H1 (cell line): Measurements from ENCODE around the gene IL16. TPM values are rescaled to one million over a fixed set of nuclear protein-coding genes. Genes with fewer than 3 reads are reported as not detected.

Source experiments
- BACH1 ChIP-seq: IDR thresholded peaks from 2 replicates; pipeline ENCODE4 v1.6.1; 2012; ENCODE audit warnings: low read length, improper control_type of control experiment
- CBX8 ChIP-seq: fragments of 300-800, 300-1000 bp; sonication (generic); IDR thresholded peaks from 2 replicates; pipeline ENCODE4 v1.7.1; 2016; ENCODE audit warnings: low read depth, low read length, borderline replicate concordance
- CREB1 ChIP-seq: IDR thresholded peaks from 2 replicates; pipeline ENCODE4 v1.6.1; 2012; ENCODE audit warnings: inconsistent platforms
- CTBP2 ChIP-seq: IDR thresholded peaks from 2 replicates; pipeline ENCODE4 v1.7.0; 2011; ENCODE audit warnings: borderline replicate concordance, mild to moderate bottlenecking, moderate library complexity, mixed read lengths, low read length; ENCODE audit not compliant: insufficient read depth, insufficient read length
- EGR1 ChIP-seq: IDR thresholded peaks from 2 replicates; pipeline ENCODE4 v1.6.1; 2011; ENCODE audit warnings: low read depth, low read length, borderline replicate concordance
- HDAC2 ChIP-seq, 2 experiments: fragments of 300-600 bp in 1 of 2; sonication (generic) in 1 of 2; IDR thresholded peaks; 2 replicates each; pipeline ENCODE4 v1.6.1; 2011 to 2012; ENCODE audit warnings: low read depth in 2 of 2, low read length in 2 of 2, mild to moderate bottlenecking in 2 of 2, moderate library complexity in 2 of 2, borderline replicate concordance in 1 of 2, inconsistent platforms in 1 of 2
- MAFK ChIP-seq: IDR thresholded peaks from 2 replicates; pipeline ENCODE4 v1.6.1; 2012; ENCODE audit warnings: low read depth, mild to moderate bottlenecking, improper control_type of control experiment, low read length
- polyA plus RNA-seq, 7 experiments: library from polyadenylated mRNA; depleted of rRNA in 3 of 7; stranded (reverse) in 5 of 7; unstranded in 2 of 7; fragments of >200 nt in 5 of 7; fragments of 200-250 nt in 2 of 7; gene quantifications; 1 replicate in 5 of 7; 2 replicates in 1 of 7; 4 replicates in 1 of 7; pipeline versions ENCODE4 v1.2.1 to v1.2.3, GENCODE V29; 2011 to 2013; ENCODE audit warnings: missing spikeins in 2 of 7, mixed read lengths in 2 of 7
- total RNA-seq: library from RNA; stranded (reverse); fragmentation: NEBNext Ultra II Directional; extraction: Animal tissue kit (Norgen Biotek cat#: 25700); gene quantifications from 2 replicates; pipeline ENCODE4 v1.2.1, GENCODE V29; 2021
- TF ChIP-seq, protein P1 (sequence below): fragments of 300-600 bp; sonication (generic); IDR thresholded peaks from 2 replicates; pipeline ENCODE4 v1.7.1; 2012; ENCODE audit warnings: low read length, moderate library complexity, mild to moderate bottlenecking, inconsistent platforms; ENCODE audit not compliant: insufficient replicate concordance
- TF ChIP-seq, protein P2 (sequence below), 3 experiments: IDR thresholded peaks; 1 replicate in 2 of 3; 2 replicates in 1 of 3; pipeline versions ENCODE4 v1.5.1 to v1.6.1; 2011; ENCODE audit warnings: low read length in 3 of 3, mild to moderate bottlenecking in 3 of 3, inconsistent platforms in 2 of 3, low read depth in 1 of 3, moderate library complexity in 1 of 3; ENCODE audit not compliant: insufficient read depth in 1 of 3; ENCODE audit errors: control extremely low read depth in 1 of 3

Gene IL16
- total and polyA plus RNA-seq, 2 of the 8 experiments (the other 6 are each of a cell fraction or from before 2014, with no cell fraction given), result 0.03 to 0.09 TPM

DNA sequence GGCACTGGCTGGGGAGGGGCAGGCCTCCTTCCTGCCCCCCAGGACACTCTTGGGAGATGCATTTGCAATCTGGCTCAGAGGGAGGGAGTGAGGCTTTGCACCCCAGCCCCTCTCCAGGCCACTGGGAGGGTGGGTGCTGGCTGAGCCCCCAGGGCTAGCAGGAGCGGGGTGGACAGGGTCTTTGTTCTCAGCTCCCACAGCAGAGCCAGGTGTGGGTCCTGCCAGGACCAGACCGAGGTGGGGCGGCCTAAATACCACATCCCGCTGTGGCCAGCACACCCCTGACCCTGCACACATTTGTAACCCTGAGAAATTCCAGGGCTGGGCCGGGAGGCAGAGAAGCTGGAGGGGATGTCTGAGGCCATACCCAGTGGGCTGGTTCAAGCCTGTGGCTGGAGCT, 86.2 kb downstream of the IL16 start (continued):
- TF ChIP-seq, protein P1, sequence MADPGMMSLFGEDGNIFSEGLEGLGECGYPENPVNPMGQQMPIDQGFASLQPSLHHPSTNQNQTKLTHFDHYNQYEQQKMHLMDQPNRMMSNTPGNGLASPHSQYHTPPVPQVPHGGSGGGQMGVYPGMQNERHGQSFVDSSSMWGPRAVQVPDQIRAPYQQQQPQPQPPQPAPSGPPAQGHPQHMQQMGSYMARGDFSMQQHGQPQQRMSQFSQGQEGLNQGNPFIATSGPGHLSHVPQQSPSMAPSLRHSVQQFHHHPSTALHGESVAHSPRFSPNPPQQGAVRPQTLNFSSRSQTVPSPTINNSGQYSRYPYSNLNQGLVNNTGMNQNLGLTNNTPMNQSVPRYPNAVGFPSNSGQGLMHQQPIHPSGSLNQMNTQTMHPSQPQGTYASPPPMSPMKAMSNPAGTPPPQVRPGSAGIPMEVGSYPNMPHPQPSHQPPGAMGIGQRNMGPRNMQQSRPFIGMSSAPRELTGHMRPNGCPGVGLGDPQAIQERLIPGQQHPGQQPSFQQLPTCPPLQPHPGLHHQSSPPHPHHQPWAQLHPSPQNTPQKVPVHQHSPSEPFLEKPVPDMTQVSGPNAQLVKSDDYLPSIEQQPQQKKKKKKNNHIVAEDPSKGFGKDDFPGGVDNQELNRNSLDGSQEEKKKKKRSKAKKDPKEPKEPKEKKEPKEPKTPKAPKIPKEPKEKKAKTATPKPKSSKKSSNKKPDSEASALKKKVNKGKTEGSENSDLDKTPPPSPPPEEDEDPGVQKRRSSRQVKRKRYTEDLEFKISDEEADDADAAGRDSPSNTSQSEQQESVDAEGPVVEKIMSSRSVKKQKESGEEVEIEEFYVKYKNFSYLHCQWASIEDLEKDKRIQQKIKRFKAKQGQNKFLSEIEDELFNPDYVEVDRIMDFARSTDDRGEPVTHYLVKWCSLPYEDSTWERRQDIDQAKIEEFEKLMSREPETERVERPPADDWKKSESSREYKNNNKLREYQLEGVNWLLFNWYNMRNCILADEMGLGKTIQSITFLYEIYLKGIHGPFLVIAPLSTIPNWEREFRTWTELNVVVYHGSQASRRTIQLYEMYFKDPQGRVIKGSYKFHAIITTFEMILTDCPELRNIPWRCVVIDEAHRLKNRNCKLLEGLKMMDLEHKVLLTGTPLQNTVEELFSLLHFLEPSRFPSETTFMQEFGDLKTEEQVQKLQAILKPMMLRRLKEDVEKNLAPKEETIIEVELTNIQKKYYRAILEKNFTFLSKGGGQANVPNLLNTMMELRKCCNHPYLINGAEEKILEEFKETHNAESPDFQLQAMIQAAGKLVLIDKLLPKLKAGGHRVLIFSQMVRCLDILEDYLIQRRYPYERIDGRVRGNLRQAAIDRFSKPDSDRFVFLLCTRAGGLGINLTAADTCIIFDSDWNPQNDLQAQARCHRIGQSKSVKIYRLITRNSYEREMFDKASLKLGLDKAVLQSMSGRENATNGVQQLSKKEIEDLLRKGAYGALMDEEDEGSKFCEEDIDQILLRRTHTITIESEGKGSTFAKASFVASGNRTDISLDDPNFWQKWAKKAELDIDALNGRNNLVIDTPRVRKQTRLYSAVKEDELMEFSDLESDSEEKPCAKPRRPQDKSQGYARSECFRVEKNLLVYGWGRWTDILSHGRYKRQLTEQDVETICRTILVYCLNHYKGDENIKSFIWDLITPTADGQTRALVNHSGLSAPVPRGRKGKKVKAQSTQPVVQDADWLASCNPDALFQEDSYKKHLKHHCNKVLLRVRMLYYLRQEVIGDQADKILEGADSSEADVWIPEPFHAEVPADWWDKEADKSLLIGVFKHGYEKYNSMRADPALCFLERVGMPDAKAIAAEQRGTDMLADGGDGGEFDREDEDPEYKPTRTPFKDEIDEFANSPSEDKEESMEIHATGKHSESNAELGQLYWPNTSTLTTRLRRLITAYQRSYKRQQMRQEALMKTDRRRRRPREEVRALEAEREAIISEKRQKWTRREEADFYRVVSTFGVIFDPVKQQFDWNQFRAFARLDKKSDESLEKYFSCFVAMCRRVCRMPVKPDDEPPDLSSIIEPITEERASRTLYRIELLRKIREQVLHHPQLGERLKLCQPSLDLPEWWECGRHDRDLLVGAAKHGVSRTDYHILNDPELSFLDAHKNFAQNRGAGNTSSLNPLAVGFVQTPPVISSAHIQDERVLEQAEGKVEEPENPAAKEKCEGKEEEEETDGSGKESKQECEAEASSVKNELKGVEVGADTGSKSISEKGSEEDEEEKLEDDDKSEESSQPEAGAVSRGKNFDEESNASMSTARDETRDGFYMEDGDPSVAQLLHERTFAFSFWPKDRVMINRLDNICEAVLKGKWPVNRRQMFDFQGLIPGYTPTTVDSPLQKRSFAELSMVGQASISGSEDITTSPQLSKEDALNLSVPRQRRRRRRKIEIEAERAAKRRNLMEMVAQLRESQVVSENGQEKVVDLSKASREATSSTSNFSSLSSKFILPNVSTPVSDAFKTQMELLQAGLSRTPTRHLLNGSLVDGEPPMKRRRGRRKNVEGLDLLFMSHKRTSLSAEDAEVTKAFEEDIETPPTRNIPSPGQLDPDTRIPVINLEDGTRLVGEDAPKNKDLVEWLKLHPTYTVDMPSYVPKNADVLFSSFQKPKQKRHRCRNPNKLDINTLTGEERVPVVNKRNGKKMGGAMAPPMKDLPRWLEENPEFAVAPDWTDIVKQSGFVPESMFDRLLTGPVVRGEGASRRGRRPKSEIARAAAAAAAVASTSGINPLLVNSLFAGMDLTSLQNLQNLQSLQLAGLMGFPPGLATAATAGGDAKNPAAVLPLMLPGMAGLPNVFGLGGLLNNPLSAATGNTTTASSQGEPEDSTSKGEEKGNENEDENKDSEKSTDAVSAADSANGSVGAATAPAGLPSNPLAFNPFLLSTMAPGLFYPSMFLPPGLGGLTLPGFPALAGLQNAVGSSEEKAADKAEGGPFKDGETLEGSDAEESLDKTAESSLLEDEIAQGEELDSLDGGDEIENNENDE, result no peak
- TF ChIP-seq EGR1 (no peak), MAFK (no peak), HDAC2 (IDR thresholded peaks at IDR 0.05; ENCODE audit: borderline replicate concordance in 1 of 2, low read depth in 2 of 2, low read length in 2 of 2) (no peak), CREB1 (no peak), CBX8 (no peak), CTBP2 (no peak), BACH1 (no peak)
- TF ChIP-seq, protein P2, sequence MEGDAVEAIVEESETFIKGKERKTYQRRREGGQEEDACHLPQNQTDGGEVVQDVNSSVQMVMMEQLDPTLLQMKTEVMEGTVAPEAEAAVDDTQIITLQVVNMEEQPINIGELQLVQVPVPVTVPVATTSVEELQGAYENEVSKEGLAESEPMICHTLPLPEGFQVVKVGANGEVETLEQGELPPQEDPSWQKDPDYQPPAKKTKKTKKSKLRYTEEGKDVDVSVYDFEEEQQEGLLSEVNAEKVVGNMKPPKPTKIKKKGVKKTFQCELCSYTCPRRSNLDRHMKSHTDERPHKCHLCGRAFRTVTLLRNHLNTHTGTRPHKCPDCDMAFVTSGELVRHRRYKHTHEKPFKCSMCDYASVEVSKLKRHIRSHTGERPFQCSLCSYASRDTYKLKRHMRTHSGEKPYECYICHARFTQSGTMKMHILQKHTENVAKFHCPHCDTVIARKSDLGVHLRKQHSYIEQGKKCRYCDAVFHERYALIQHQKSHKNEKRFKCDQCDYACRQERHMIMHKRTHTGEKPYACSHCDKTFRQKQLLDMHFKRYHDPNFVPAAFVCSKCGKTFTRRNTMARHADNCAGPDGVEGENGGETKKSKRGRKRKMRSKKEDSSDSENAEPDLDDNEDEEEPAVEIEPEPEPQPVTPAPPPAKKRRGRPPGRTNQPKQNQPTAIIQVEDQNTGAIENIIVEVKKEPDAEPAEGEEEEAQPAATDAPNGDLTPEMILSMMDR (IDR thresholded peaks at IDR 0.05; ENCODE audit: control extremely low read depth in 1 of 3, insufficient read depth in 1 of 3, low read depth in 1 of 3, low read length in 3 of 3), result no peak
